ENCODE measurements around the gene CCNB1. TPM values are rescaled to one million over a fixed set of nuclear protein-coding genes. Genes with fewer than 3 reads are reported as not detected.

CCNB1 gene
- total and polyA plus RNA-seq, 2 experiments from 2014 or later = 37.1 to 143 TPM

DNA sequence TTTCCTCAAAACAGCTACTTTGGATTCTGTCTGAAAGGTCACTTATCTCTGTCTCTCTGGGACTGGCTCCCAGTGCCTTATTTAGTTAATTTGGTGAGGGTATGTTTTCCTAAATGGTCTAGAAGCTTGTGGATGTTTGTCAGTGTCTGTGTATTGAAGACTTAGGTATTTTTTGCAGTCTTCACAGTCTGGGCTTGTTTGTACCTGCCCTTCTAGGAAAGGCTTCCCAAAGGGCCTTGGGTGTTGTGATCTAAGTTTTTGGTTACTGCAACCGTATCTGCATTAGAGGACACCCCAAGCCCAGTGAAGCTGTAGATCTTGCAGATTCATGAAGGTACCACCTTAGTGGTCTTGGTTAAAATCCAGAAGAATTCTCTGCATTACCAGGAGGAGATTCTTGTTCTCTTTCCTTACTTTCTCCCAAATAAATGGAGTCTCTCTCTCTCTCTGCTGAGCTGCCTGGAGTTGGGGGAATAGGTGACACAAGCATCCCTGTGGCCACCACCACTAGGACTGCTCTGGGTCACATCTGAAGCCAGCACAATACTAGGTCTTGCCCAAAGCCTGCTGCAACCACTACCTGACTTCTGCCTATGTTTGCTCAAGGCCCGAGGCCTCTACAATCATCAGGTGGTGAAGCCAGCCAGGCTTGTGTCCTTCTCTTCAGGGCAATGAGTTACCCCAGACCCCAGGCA lies 17.8 kb upstream of the CCNB1 start:
- no peaks in the 10 kb centered on the region for H3K27me3 ChIP-seq
- H3K36me3 ChIP-seq = no peaks in the 10 kb centered on the region
- TF ChIP-seq, protein P1, sequence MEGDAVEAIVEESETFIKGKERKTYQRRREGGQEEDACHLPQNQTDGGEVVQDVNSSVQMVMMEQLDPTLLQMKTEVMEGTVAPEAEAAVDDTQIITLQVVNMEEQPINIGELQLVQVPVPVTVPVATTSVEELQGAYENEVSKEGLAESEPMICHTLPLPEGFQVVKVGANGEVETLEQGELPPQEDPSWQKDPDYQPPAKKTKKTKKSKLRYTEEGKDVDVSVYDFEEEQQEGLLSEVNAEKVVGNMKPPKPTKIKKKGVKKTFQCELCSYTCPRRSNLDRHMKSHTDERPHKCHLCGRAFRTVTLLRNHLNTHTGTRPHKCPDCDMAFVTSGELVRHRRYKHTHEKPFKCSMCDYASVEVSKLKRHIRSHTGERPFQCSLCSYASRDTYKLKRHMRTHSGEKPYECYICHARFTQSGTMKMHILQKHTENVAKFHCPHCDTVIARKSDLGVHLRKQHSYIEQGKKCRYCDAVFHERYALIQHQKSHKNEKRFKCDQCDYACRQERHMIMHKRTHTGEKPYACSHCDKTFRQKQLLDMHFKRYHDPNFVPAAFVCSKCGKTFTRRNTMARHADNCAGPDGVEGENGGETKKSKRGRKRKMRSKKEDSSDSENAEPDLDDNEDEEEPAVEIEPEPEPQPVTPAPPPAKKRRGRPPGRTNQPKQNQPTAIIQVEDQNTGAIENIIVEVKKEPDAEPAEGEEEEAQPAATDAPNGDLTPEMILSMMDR (IDR thresholded peaks at IDR 0.05; ENCODE audit: low read depth, low read length) = no peak
- no peaks in the 10 kb centered on the region for H3K9me3 ChIP-seq (ENCODE audit: low read depth)
- DNase-seq (ENCODE audit: low read depth in 1 of 2, low spot score in 1 of 2) = no peak
- no peak overlapping the region for H3K27ac ChIP-seq
- H3K4me1 ChIP-seq (ENCODE audit: low read depth) = no peaks in the 10 kb centered on the region
- no peak overlapping the region for H3K4me3 ChIP-seq

DNA sequence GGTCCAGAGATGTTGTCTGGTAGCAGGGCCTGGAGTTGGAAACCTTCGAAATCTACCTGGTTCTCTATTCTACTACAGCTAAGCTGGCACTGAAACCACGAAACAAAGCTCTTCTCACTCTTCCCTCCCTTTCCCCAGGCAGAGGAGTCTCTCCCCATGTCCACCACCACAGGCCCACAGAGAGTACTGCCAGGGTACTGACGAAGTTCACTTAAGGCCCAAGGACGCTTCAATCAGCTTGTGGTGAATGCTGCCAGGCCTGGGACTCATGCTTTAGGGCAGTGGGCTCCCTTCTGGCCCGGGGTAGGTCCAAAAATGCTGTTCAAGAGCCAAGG lies 17.3 kb upstream of the CCNB1 start:
- no peaks in the 10 kb centered on the region for H3K27me3 ChIP-seq
- TF ChIP-seq, protein P1 (IDR thresholded peaks at IDR 0.05; ENCODE audit: low read depth, low read length) = no peak
- H3K36me3 ChIP-seq = no peaks in the 10 kb centered on the region
- H3K27ac ChIP-seq = no peak overlapping the region
- no peak for DNase-seq (ENCODE audit: low read depth in 1 of 2, low spot score in 1 of 2)
- H3K9me3 ChIP-seq (ENCODE audit: low read depth) = no peaks in the 10 kb centered on the region
- H3K4me1 ChIP-seq (ENCODE audit: low read depth) = no peaks in the 10 kb centered on the region
- H3K4me3 ChIP-seq = no peak overlapping the region

DNA sequence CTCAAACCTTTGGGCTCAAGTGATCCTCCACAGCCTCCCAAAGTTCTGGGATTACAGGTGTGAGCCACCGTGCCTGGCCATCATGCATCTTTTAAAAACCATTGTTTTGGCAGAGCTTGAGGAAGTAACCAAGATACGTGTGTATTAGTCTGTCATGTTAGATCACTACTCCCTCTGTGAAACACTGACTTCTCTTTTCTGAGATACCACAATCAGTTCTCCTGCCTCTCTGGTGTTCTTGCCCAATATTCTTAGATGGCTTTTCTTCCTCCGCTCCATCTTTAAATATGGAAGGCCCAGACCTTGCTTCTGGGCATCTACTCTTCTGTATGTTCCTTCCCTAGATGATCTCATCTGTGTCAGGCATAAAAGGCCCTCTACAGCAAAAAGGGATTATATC lies 14.2 kb upstream of the CCNB1 start:
- TF ChIP-seq, protein P1 (IDR thresholded peaks at IDR 0.05; ENCODE audit: low read depth, low read length) = no peak
- no peak for DNase-seq (ENCODE audit: low read depth in 1 of 2, low spot score in 1 of 2)

DNA sequence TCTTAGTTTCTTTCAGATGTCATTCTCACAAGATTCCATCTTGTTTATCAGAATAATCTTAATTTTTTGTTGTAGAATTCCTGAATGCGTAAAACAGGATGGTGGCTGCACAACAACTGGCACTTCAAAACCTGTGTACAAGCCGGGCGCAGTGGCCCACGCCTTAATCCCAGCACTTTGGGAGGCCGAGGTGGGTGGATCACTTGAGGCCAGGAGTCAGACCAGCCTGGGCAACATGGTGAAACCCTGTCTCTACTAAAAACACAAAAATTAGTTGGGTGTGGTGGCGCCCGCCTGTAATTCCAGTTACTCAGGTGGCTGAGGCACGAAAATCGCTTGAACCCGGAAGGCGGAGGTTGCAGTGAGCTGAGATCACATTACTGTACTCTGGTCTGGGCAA lies 10.5 kb upstream of the CCNB1 start:
- H3K9me3 ChIP-seq (ENCODE audit: low read depth) = no peaks in the 10 kb centered on the region
- no peak for DNase-seq (ENCODE audit: low read depth in 1 of 2, low spot score in 1 of 2)
- no peaks in the 10 kb centered on the region for H3K27me3 ChIP-seq
- H3K36me3 ChIP-seq = no peaks in the 10 kb centered on the region
- H3K4me3 ChIP-seq = no peak overlapping the region
- H3K27ac ChIP-seq = no peak overlapping the region
- H3K4me1 ChIP-seq (ENCODE audit: low read depth) = no peaks in the 10 kb centered on the region
- TF ChIP-seq, protein P1 (IDR thresholded peaks at IDR 0.05; ENCODE audit: low read depth, low read length) = no peak

More for the DNA sequence above, 14.2 kb upstream of the CCNB1 start:
- Histone ChIP-seq H3K4me3 (no peak overlapping the region), H3K4me1 (ENCODE audit: low read depth) (no peaks in the 10 kb centered on the region), H3K27ac (no peak overlapping the region), H3K9me3 (ENCODE audit: low read depth) (no peaks in the 10 kb centered on the region), H3K27me3 (no peaks in the 10 kb centered on the region), H3K36me3 (no peaks in the 10 kb centered on the region)

DNA sequence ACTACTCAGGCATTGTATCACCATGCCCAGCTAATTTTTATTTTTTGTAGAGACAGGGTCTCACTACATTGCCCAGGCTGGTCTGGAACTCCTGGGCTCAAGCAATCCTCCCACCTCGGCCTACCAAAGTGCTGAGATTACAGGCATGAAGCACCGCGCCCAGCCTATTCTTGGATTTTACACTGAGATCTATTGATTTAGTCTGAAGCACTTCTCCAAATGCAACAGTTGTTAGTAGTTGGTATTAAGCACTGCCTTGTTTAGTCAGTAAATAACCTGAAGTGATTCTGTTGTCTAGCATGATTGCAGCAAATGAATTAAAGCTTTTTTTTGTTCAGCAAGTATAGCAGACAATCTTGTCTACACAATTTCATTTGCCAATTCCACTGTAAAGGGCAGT lies 8.9 kb upstream of the CCNB1 start:
- TF ChIP-seq, protein P1 (IDR thresholded peaks at IDR 0.05; ENCODE audit: low read depth, low read length) = no peak
- Histone ChIP-seq H3K9me3 (ENCODE audit: low read depth) (no peaks in the 10 kb centered on the region), H3K27me3 (no peaks in the 10 kb centered on the region), H3K4me3 (no peak overlapping the region), H3K36me3 (no peaks in the 10 kb centered on the region), H3K27ac (no peak overlapping the region), H3K4me1 (ENCODE audit: low read depth) (no peaks in the 10 kb centered on the region)
- DNase-seq (ENCODE audit: low read depth in 1 of 2, low spot score in 1 of 2) = no peak

All from cardiac muscle cell (in vitro differentiated cells and primary cell).